CD4-positive, alpha-beta memory T cell (primary cell): Measurements from ENCODE around the gene SIMC1. TPM values are rescaled to one million over a fixed set of nuclear protein-coding genes. Genes with fewer than 3 reads are reported as not detected.
"Not testable (repeated sequence)": the region's sequence is repeated elsewhere in the genome, so short reads cannot be mapped to it uniquely, and the experiment has no call there.

Source experiments
- CTCF ChIA-PET: fragments of 350-600 bp; sonication (Branson Sonifier 250); formaldehyde crosslinking; loops from one replicate; lab custom pipeline; 2021; ENCODE audit warnings: inconsistent platforms; ENCODE audit not compliant: partially characterized antibody; lab: Charles Lee
- POLR2A ChIA-PET: fragments of 350-600 bp; sonication (Branson Sonifier 250); formaldehyde crosslinking; loops from one replicate; lab custom pipeline; 2021; ENCODE audit not compliant: partially characterized antibody; lab: Charles Lee
- DNase-seq, 5 donors: peaks; one replicate each; pipeline versions ENCODE4 v3.0.0 to v3.0.0-alpha.2; 2020 to 2022; ENCODE audit warnings: mixed read lengths in 1 of 5
- H3K27ac ChIP-seq: one replicate; pipeline ENCODE4 v1.7.0; 2013; ENCODE audit warnings: low read depth, low read length
- H3K27me3 ChIP-seq: 2 replicates; pipeline ENCODE4 v1.7.0; 2013; ENCODE audit warnings: mild to moderate bottlenecking, low read length, moderate library complexity; ENCODE audit not compliant: insufficient read depth
- H3K36me3 ChIP-seq: 2 replicates; pipeline ENCODE4 v1.7.0; 2013; ENCODE audit warnings: mild to moderate bottlenecking, low read length, moderate library complexity; ENCODE audit not compliant: insufficient read depth
- H3K4me1 ChIP-seq: 2 replicates; pipeline ENCODE4 v1.7.0; 2013; ENCODE audit warnings: mild to moderate bottlenecking, low read length, moderate library complexity; ENCODE audit not compliant: insufficient read depth
- H3K4me3 ChIP-seq, 2 donors: one replicate each; pipeline ENCODE4 v1.7.0; 2013; ENCODE audit warnings: low read length in 2 of 2, mild to moderate bottlenecking in 1 of 2
- H3K9me3 ChIP-seq, 2 donors: one replicate each; pipeline ENCODE4 v1.7.0; 2013; ENCODE audit warnings: low read length in 2 of 2, control low read depth in 1 of 2; ENCODE audit not compliant: control insufficient read depth in 1 of 2
- H3K27ac Mint-ChIP-seq, 7 donors: one replicate each; pipeline ENCODE4 v1.8.0; 2020 to 2021; ENCODE audit warnings: mixed read lengths in 7 of 7, mild to moderate bottlenecking in 6 of 7, inconsistent platforms in 3 of 7, moderate library complexity in 3 of 7
- H3K27me3 Mint-ChIP-seq, 2 donors: one replicate each; pipeline ENCODE4 v1.8.0; 2020 to 2021; ENCODE audit warnings: mixed read lengths in 2 of 2
- H3K36me3 Mint-ChIP-seq, 2 donors: one replicate each; pipeline ENCODE4 v1.8.0; 2020 to 2021; ENCODE audit warnings: mixed read lengths in 2 of 2, inconsistent platforms in 1 of 2, mild to moderate bottlenecking in 1 of 2
- H3K4me1 Mint-ChIP-seq, 4 donors: one replicate each; pipeline ENCODE4 v1.8.0; 2020 to 2021; ENCODE audit warnings: mixed read lengths in 4 of 4, mild to moderate bottlenecking in 1 of 4
- H3K4me3 Mint-ChIP-seq, 8 donors: one replicate each; pipeline ENCODE4 v1.8.0; 2020 to 2021; ENCODE audit warnings: mixed read lengths in 8 of 8, mild to moderate bottlenecking in 7 of 8, moderate library complexity in 6 of 8, inconsistent platforms in 3 of 8
- H3K9me3 Mint-ChIP-seq, 8 donors: one replicate each; pipeline ENCODE4 v1.8.0; 2020 to 2021; ENCODE audit warnings: mixed read lengths in 8 of 8, mild to moderate bottlenecking in 5 of 8, inconsistent platforms in 3 of 8, moderate library complexity in 1 of 8
- intact Hi-C: fragments of 100-400 bp; cut with micrococcal nuclease; formaldehyde crosslinking; loops from one replicate; pipeline ENCODE4 v1.15.1; 2023
- polyA plus RNA-seq, 2 donors: library from polyadenylated mRNA; unstranded; fragments of 300-500 nt; fragmentation: Illumina TruSeq; gene quantifications; one replicate each; pipeline ENCODE4 v1.2.3, GENCODE V29; 2021
- total RNA-seq, 2 experiments: library from RNA; stranded (reverse); gene quantifications; one replicate each; pipeline ENCODE4 v1.2.3, GENCODE V29; 2021

SIMC1 gene
- total RNA-seq, result 10 to 100 TPM; 25.3 to 27.3 TPM
- polyA plus RNA-seq, result 10 to 100 TPM in 1 of 2 donors, 1 to 10 TPM in 1; 3.1 to 17.8 TPM

DNA sequence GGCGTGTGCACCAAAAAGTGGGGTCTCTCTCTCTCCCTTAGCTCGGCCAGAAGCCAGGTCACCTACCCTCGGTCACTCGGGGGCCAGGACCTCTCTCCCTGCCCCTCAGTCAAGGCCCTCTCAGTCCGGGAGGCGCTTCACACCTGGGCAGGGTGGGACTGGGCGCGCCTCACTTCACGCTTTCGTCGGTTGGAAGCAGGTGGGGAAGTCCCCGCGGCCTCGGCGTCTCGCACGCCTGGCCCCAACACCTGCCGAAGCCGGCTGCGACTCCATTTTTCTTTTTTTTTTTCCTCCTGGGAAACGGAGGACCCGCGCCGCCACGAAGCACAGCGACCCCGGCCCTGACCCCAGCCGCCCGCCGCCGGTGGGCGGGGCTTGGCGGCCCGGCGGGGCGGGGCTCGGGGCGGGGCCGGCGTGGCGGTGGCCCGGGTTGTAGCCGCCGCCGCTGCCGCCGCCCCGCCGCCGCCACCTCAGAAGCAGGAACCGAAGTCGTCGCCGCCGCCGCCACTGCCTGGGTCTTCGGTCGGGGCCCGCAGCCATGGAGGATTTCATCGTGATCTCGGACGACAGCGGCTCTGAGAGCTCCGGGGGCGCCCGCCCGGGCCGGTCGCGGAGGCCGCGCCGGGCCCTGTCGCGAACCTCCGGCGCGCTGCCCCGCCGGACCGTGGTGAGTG lies at the start of gene SIMC1:
SIMC1 (plus strand) TSS at position 454 of the 674 bp plus-strand sequence; CDS start at position 539, 85 bp downstream.
- peaks cover 3 to 19% (median 6%) of the 10 kb centered on the region in 4 donors for H3K4me1 Mint-ChIP-seq
- H3K4me3 ChIP-seq, H3K27me3 ChIP-seq, H3K4me1 ChIP-seq, H3K27me3 Mint-ChIP-seq, POLR2A ChIA-PET, H3K9me3 ChIP-seq, H3K9me3 Mint-ChIP-seq, intact Hi-C loops, CTCF ChIA-PET, H3K36me3 ChIP-seq, H3K36me3 Mint-ChIP-seq: not testable (repeated sequence)
- peak within 1 kb of the TSS; percentile 15 for H3K27ac ChIP-seq
- H3K27ac Mint-ChIP-seq, result peak within 1 kb of the TSS; percentile 72 to 96 (median 90)
- peak; percentile 57 to 75 (median 66) for DNase-seq
- peak within 1 kb of the TSS; percentile 76 to 89 (median 81) for H3K4me3 Mint-ChIP-seq

DNA sequence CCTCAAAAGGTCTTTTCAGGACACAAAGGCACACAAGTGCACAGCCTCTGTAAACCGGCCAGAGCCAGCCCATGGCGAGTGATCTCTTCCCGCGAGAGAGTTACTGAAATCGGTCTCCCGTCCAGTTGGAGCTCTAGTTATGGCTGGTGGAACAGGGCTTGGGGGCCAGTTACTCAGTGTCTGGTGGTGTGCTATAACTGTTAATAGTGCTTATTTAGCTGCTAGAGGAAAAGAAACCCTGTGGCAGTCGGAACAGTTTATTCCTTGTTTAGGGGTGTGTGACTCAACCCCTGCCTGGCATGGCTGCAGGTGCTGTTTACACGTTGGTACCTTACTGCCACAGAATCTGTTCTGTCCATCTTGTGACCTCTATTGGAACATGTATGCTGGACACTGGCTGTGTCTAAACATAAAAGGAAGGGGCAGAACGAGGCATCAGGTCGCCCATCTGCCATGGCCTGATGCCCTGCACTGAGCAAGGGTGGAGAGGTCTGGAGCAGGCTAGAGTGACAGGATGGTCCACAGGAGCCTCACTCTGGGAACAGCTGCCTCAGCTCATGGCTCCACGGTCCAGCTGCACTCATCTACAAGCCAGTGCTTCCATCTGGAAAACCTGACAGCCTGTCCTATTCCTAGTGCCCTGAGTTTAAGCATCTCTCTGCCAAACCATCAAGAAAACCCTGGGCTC lies 49.6 kb upstream of the SIMC1 start:
- no peaks in the 10 kb centered on the region for H3K36me3 Mint-ChIP-seq
- H3K27me3 Mint-ChIP-seq, result no peaks in the 10 kb centered on the region
- H3K27ac Mint-ChIP-seq, result no peak overlapping the region
- H3K4me3 Mint-ChIP-seq, result no peak overlapping the region
- no peak for DNase-seq
- no peaks in the 10 kb centered on the region for H3K36me3 ChIP-seq
- H3K4me1 ChIP-seq, result no peaks in the 10 kb centered on the region
- H3K4me3 ChIP-seq, result no peak overlapping the region
- no peaks in the 10 kb centered on the region for H3K9me3 Mint-ChIP-seq
- H3K27ac ChIP-seq, result no peak overlapping the region
- H3K9me3 ChIP-seq, result no peaks in the 10 kb centered on the region
- intact Hi-C loops, result no loop called here
- no peaks in the 10 kb centered on the region for H3K27me3 ChIP-seq
- H3K4me1 Mint-ChIP-seq, result no peaks in the 10 kb centered on the region
- CTCF ChIA-PET, result no interaction called here
- POLR2A ChIA-PET, result no interaction called here

- Mint-ChIP-seq H3K27me3 (no peaks in the 10 kb centered on the region), H3K9me3 (no peaks in the 10 kb centered on the region), H3K27ac (no peak overlapping the region), H3K36me3 (no peaks in the 10 kb centered on the region), H3K4me1 (no peaks in the 10 kb centered on the region), H3K4me3 (no peak overlapping the region)
- POLR2A ChIA-PET, result no interaction called here
- intact Hi-C loops, result no loop called here
- Histone ChIP-seq H3K36me3 (no peaks in the 10 kb centered on the region), H3K9me3 (no peaks in the 10 kb centered on the region), H3K4me3 (no peak overlapping the region), H3K4me1 (no peaks in the 10 kb centered on the region), H3K27ac (no peak overlapping the region), H3K27me3 (no peaks in the 10 kb centered on the region)
- no peak for DNase-seq
- CTCF ChIA-PET, result no interaction called here
Observed at GRCh38 chr5:176189857-176190256, 48.4 kb upstream of the SIMC1 start.

DNA sequence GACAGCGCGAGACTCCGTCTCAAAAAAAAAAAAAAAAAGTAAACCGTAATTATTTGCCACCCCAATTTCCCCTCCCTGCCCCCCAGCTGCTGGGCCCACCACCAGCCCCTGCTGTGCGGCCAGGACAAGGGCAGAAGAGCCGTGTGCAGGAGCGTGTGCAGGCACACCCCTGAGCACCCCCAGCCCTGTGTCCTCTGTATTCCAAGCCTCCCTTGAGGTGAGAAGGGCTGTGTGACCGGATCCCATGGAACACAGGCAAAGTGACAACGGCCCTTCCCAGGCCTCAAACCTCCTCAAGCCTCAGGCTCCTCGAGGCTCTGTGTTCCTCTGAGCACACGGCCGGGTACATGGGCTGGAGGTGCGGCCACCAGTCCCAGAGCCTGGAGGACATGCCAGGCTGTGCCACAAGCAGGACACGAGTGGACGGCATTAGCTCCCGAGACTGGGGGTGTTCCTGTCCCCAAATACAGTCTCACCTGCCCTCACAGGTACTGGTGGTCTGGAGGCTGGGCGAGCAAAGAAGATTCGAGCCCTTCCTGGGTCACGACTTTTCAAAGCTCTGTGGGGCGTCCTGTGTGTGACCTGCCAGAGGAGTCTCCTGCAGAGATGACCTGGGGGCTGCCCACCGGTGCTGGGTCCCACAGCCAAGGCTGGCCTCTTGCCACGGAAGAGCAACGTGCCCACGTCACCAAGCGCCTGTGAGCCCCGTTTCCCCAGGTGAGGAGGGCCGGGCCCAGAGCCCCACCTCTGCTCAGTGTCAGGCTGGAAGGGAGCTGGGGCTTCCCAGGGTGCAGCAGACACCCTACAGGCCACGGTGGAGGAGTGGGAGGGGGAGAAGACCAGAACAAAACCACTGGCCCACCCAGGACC lies 47.1 kb upstream of the SIMC1 start:
- Mint-ChIP-seq H3K9me3 (no peaks in the 10 kb centered on the region), H3K4me3 (no peak overlapping the region), H3K27me3 (no peaks in the 10 kb centered on the region), H3K36me3 (no peaks in the 10 kb centered on the region), H3K27ac (no peak overlapping the region), H3K4me1 (peaks cover 0 to 7% (median 3%) of the 10 kb centered on the region in 4 donors)
- Histone ChIP-seq H3K9me3 (no peaks in the 10 kb centered on the region), H3K27ac (no peak overlapping the region), H3K4me1 (no peaks in the 10 kb centered on the region), H3K27me3 (no peaks in the 10 kb centered on the region), H3K36me3 (no peaks in the 10 kb centered on the region), H3K4me3 (no peak overlapping the region)
- intact Hi-C loops, result no loop called here
- CTCF ChIA-PET, result no interaction called here
- POLR2A ChIA-PET, result no interaction called here
- no peak for DNase-seq

DNA sequence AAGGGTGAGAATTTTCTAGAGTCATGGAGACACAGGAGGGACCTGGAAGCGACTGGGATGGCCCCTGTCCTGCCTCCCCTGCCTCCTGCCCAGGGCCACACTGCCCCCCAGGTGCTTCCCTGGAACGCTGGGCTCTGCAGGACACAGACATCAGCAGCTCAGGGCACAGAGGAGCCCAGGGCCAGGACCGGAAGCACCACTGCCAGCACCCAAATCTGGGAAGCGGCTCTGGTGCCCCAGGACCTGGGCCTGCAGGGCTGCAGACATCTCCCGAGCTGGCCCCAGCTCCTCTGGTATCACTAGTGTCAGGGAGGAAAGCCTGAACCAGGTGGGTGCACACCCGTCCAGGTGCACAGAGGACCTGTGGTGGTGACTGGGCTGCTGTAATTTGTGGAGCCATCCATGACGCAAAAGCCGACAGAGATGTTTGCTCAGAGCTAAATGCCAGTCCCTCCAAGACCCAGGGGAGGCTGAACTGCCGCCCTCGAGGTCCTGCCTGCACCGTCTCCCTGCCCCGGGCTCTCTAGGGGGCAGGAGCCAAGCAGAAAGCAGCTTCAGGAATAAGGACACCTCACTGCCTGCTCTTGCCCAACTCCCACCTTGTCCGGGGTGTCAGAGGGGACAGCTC lies 46.0 kb upstream of the SIMC1 start:
- no peak for DNase-seq
- CTCF ChIA-PET, result no interaction called here
- no peak overlapping the region for H3K27ac Mint-ChIP-seq
- no peaks in the 10 kb centered on the region for H3K4me1 ChIP-seq
- no peaks in the 10 kb centered on the region for H3K27me3 Mint-ChIP-seq
- POLR2A ChIA-PET, result no interaction called here
- H3K27me3 ChIP-seq, result no peaks in the 10 kb centered on the region
- peaks cover 0 to 8% (median 4%) of the 10 kb centered on the region in 4 donors for H3K4me1 Mint-ChIP-seq
- H3K36me3 ChIP-seq, result no peaks in the 10 kb centered on the region
- no peaks in the 10 kb centered on the region for H3K9me3 ChIP-seq
- H3K4me3 Mint-ChIP-seq, result no peak overlapping the region
- H3K9me3 Mint-ChIP-seq, result no peaks in the 10 kb centered on the region
- no peak overlapping the region for H3K4me3 ChIP-seq
- intact Hi-C loops, result no loop called here
- H3K27ac ChIP-seq, result no peak overlapping the region
- no peaks in the 10 kb centered on the region for H3K36me3 Mint-ChIP-seq

DNA sequence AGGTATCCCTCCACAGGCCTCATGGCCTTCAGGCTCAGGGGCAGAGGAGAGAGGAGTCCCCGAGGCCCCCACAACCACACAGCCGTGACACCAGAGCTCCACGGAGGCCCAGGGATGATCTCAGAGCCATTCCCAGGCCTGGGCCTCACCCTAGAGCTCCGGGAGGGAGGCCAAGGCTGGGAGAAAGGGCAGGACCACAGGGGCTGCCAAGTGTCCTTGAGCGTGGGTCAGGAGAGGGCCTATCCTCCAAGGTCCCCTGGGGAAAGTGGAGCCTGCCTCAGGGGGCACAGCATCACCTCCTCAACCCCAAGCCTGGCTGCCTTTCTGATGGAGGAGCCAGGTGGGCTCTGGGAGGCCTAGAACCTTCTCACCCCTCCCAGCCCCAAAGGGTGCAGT lies 45.5 kb upstream of the SIMC1 start:
- H3K4me3 ChIP-seq, H3K9me3 ChIP-seq, H3K9me3 Mint-ChIP-seq, H3K27ac Mint-ChIP-seq, H3K4me1 ChIP-seq, H3K27me3 Mint-ChIP-seq, intact Hi-C loops, H3K27ac ChIP-seq, POLR2A ChIA-PET, H3K36me3 ChIP-seq, H3K27me3 ChIP-seq, H3K4me3 Mint-ChIP-seq, CTCF ChIA-PET, DNase-seq, H3K36me3 Mint-ChIP-seq: not testable (repeated sequence)
- H3K4me1 Mint-ChIP-seq, result peaks cover 0 to 13% (median 4%) of the 10 kb centered on the region in 4 donors

- POLR2A ChIA-PET, H3K27me3 Mint-ChIP-seq, H3K36me3 ChIP-seq, CTCF ChIA-PET, DNase-seq, H3K27ac Mint-ChIP-seq, intact Hi-C loops, H3K9me3 ChIP-seq, H3K4me3 ChIP-seq, H3K36me3 Mint-ChIP-seq, H3K27ac ChIP-seq, H3K9me3 Mint-ChIP-seq, H3K4me1 ChIP-seq, H3K27me3 ChIP-seq: not testable (repeated sequence)
- H3K4me3 Mint-ChIP-seq, result peak overlapping the region in 4 of 8 donors; percentile 31 to 68 (median 42)
- peaks cover 0 to 13% (median 4%) of the 10 kb centered on the region in 4 donors for H3K4me1 Mint-ChIP-seq
Observed at GRCh38 chr5:176193636-176194035, 44.6 kb upstream of the SIMC1 start.
